ENCODE measurements around the gene PGAP6.
"Not testable (repeated sequence)": the region's sequence is repeated elsewhere in the genome, so short reads cannot be mapped to it uniquely, and the experiment has no call there.

The PGAP6 gene

GRCh38 chr16:351804-352520 is 29.8 kb downstream of the PGAP6 start:
- H3K4me3 ChIP-seq (ENCODE audit: control insufficient read depth, low read depth, low read length) = peak overlapping the region; percentile 67
- no peak for DNase-seq (ENCODE audit: low read depth)
- no peak for TF ChIP-seq CTCF (conservative IDR thresholded peaks at IDR 0.05; ENCODE audit: control insufficient read depth, insufficient read depth, low read depth, low read length)

GRCh38 chr16:350203-350602 is 31.6 kb downstream of the PGAP6 start:
- TF ChIP-seq CTCF (conservative IDR thresholded peaks at IDR 0.05; ENCODE audit: control insufficient read depth, insufficient read depth, low read depth, low read length) = no peak
- no peak for DNase-seq (ENCODE audit: low read depth)

DNA sequence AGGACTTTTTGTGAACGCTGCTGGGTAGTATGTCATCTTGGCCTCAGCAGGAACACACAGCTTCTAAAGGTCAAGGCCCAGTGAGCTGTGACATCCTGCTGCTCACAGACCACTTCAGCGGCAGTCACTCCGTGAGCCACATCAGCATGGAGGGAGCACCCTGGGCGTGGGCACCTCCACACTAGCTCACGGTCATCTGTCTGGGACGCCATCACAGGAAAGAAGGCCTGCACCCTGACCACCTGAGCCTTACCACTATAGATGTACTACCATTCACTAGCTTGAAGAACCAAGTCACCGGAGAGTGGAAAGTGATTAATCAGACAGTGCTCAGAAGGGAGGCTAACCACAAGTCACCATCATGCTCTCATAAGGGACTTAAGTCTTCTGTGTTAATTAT is 32.6 kb downstream of the PGAP6 start:
- no peak overlapping the region for H3K4me3 ChIP-seq (ENCODE audit: control insufficient read depth, low read depth, low read length)
- no peak for DNase-seq (ENCODE audit: low read depth)
- no peak for TF ChIP-seq CTCF (conservative IDR thresholded peaks at IDR 0.05; ENCODE audit: control insufficient read depth, insufficient read depth, low read depth, low read length)

More at GRCh38 chr16:350203-350602, 31.6 kb downstream of the PGAP6 start:
- H3K4me3 ChIP-seq (ENCODE audit: control insufficient read depth, low read depth, low read length) = no peak overlapping the region

GRCh38 chr16:348495-348894 is 33.3 kb downstream of the PGAP6 start:
- not testable (repeated sequence) for DNase-seq (ENCODE audit: low read depth); H3K4me3 ChIP-seq (ENCODE audit: control insufficient read depth, low read depth, low read length)

GRCh38 chr16:347203-347602 is 34.6 kb downstream of the PGAP6 start:
- no peak for DNase-seq (ENCODE audit: low read depth)
- no peak overlapping the region for H3K4me3 ChIP-seq (ENCODE audit: control insufficient read depth, low read depth, low read length)
- no peak for TF ChIP-seq CTCF (conservative IDR thresholded peaks at IDR 0.05; ENCODE audit: control insufficient read depth, insufficient read depth, low read depth, low read length)

- no peak for TF ChIP-seq CTCF (conservative IDR thresholded peaks at IDR 0.05; ENCODE audit: control insufficient read depth, insufficient read depth, low read depth, low read length)
- DNase-seq (ENCODE audit: low read depth) = peak; percentile 19
These were observed 35.2 kb downstream of the PGAP6 start for GRCh38 chr16:346587-346986.

DNA sequence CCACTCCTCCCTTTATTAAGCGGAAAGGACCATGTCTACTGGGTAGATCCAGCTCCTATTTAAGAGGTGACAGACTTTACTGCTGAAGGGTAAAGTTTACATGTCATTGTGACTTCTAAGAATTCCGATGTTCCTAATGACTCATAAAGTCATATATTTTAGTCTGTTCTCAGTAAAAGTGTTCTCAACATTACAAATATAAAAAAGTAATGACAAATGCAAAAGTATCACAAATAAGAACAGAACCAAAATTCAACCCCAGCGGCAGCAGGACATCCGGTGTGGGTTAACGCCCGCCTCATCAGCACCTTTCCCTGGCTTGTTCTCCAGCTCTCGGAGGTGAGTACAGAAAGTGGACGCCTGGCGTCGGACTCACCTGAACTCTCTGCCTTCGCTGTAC is 36.0 kb downstream of the PGAP6 start:
- H3K4me3 ChIP-seq (ENCODE audit: control insufficient read depth, low read depth, low read length) = no peak overlapping the region
- no peak for TF ChIP-seq CTCF (conservative IDR thresholded peaks at IDR 0.05; ENCODE audit: control insufficient read depth, insufficient read depth, low read depth, low read length)
- DNase-seq (ENCODE audit: low read depth) = no peak

More at GRCh38 chr16:346587-346986, 35.2 kb downstream of the PGAP6 start:
- H3K4me3 ChIP-seq (ENCODE audit: control insufficient read depth, low read depth, low read length) = no peak overlapping the region

Measured in fibroblast of mammary gland (primary cell).